Right cardiac atrium (tissue), 5 donors: ENCODE data around the gene CMTM8. TPM values are rescaled to one million over a fixed set of nuclear protein-coding genes. Genes with fewer than 3 reads are reported as not detected.

Source experiments
- ATAC-seq, 2 donors: fragments of 200-7000 bp; cut with Tn5 transposase; one replicate each; pipeline versions ENCODE4 v1.8.0 to v1.9.1; 2020; ENCODE audit warnings: moderate library complexity in 2 of 2, mild to moderate bottlenecking in 1 of 2
- DNase-seq, 3 donors: peaks; one replicate each; pipeline ENCODE4 v3.0.0-alpha.2; 2020
- H3K27ac ChIP-seq: one replicate; pipeline ENCODE4 v1.5.1; 2013; ENCODE audit warnings: mild to moderate bottlenecking, low read length, control low read depth, moderate library complexity
- H3K27me3 ChIP-seq: one replicate; pipeline ENCODE4 v1.6.1; 2013; ENCODE audit not compliant: control insufficient read depth, insufficient read depth
- H3K4me1 ChIP-seq: one replicate; pipeline ENCODE4 v1.6.1; 2013; ENCODE audit warnings: low read length; ENCODE audit not compliant: control insufficient read depth, insufficient read depth
- H3K4me3 ChIP-seq: one replicate; pipeline ENCODE4 v1.5.1; 2013; ENCODE audit warnings: low read length, control low read depth
- H3K9me3 ChIP-seq: one replicate; pipeline ENCODE4 v1.6.1; 2013; ENCODE audit warnings: low read length; ENCODE audit not compliant: control insufficient read depth
- WGBS: extraction: QIAGEN DNeasy Blood & Tissue Kit; methylation state at CpG from one replicate; pipeline ENCODE4 v1.1.7; 2013; 5-methylcytosine and 5-hydroxymethylcytosine counted together
- intact Hi-C, 4 donors: fragments of 100-400 bp; cut with DNase I; formaldehyde crosslinking; loops; one replicate each; pipeline versions ENCODE4 v1.11.0 to v1.14.0; 2022 to 2023
- polyA plus RNA-seq: library from polyadenylated mRNA; stranded (reverse); fragments of 200-250 nt; gene quantifications from one replicate; pipeline ENCODE4 v1.2.3, GENCODE V29; 2013
- total RNA-seq, 4 donors: library from RNA; stranded (reverse); fragmentation: NEBNext Ultra II Directional; extraction: Animal tissue kit (Norgen Biotek cat#: 25700); gene quantifications; one replicate each; pipeline ENCODE4 v1.2.1, GENCODE V29; 2021
- donor health status: healthy with polysubstance abuse.
- donor health status: DM: no; HTN: yes; CAD: no.
- donor health status: DM: no; HTN: no; CAD: no.
- donor health status: DM: no; HTN: yes; CAD: no; lungs with severe emphysema.
- donor health status: DM: yes; HTN: yes; CAD: no.

CMTM8 gene
- total and polyA plus RNA-seq, 5 donors = 4.6 to 7.1 (median 5.5) TPM

GRCh38 chr3:32249184-32249782 lies 10.8 kb downstream of the CMTM8 start:
- no peaks in the 10 kb centered on the region for H3K9me3 ChIP-seq
- no peak overlapping the region for H3K27ac ChIP-seq
- no peaks in the 10 kb centered on the region for H3K27me3 ChIP-seq
- DNase-seq (no peak), ATAC-seq (no peak)
- no peak overlapping the region for H3K4me3 ChIP-seq
- 88% methylated on average over 4 of the region's 4 CpGs for WGBS
- intact Hi-C loops = no loop called here
- H3K4me1 ChIP-seq = no peaks in the 10 kb centered on the region

- DNase-seq = no peak
- Histone ChIP-seq H3K27me3 (no peaks in the 10 kb centered on the region), H3K9me3 (no peaks in the 10 kb centered on the region), H3K4me1 (no peaks in the 10 kb centered on the region), H3K27ac (no peak overlapping the region), H3K4me3 (no peak overlapping the region)
- intact Hi-C loops = no loop called here
- ATAC-seq = no peak
- WGBS = 100% methylated on average over 1 of the region's 1 CpG
Measured at GRCh38 chr3:32254268-32254667, 15.8 kb downstream of the CMTM8 start.

GRCh38 chr3:32255345-32255744 lies 16.9 kb downstream of the CMTM8 start:
- DNase-seq (no peak), ATAC-seq (no peak)
- H3K4me3 ChIP-seq = no peak overlapping the region
- 87% methylated on average over 2 of the region's 2 CpGs for WGBS
- H3K9me3 ChIP-seq = no peaks in the 10 kb centered on the region
- H3K27me3 ChIP-seq = no peaks in the 10 kb centered on the region
- H3K27ac ChIP-seq = no peak overlapping the region
- no peaks in the 10 kb centered on the region for H3K4me1 ChIP-seq
- intact Hi-C loops = no loop called here

- Histone ChIP-seq H3K27ac (no peak overlapping the region), H3K27me3 (no peaks in the 10 kb centered on the region), H3K4me3 (no peak overlapping the region), H3K4me1 (no peaks in the 10 kb centered on the region), H3K9me3 (no peaks in the 10 kb centered on the region)
- WGBS = 96% methylated on average over 3 of the region's 3 CpGs
- ATAC-seq (no peak), DNase-seq (no peak)
- intact Hi-C loops = no loop called here
Measured at GRCh38 chr3:32256206-32256605, 17.7 kb downstream of the CMTM8 start.

GRCh38 chr3:32257042-32257441 lies 18.6 kb downstream of the CMTM8 start:
- 97% methylated on average over 3 of the region's 3 CpGs for WGBS

GRCh38 chr3:32257641-32258438 lies 19.4 kb downstream of the CMTM8 start:
- intact Hi-C loops = no loop called here
- H3K4me1 ChIP-seq = no peaks in the 10 kb centered on the region
- H3K27me3 ChIP-seq = no peaks in the 10 kb centered on the region
- WGBS = 65% methylated on average over 6 of the region's 6 CpGs
- H3K27ac ChIP-seq = no peak overlapping the region
- DNase-seq (no peak), ATAC-seq (no peak)
- no peaks in the 10 kb centered on the region for H3K9me3 ChIP-seq
- H3K4me3 ChIP-seq = no peak overlapping the region

More at GRCh38 chr3:32257042-32257441, 18.6 kb downstream of the CMTM8 start:
- ATAC-seq (no peak), DNase-seq (no peak)
- Histone ChIP-seq H3K27me3 (no peaks in the 10 kb centered on the region), H3K9me3 (no peaks in the 10 kb centered on the region), H3K4me1 (no peaks in the 10 kb centered on the region), H3K4me3 (no peak overlapping the region), H3K27ac (no peak overlapping the region)
- intact Hi-C loops = no loop called here

- H3K4me3 ChIP-seq = no peak overlapping the region
- WGBS = 88% methylated on average over 17 of the region's 17 CpGs
- ATAC-seq = no peak
Measured at GRCh38 chr3:32258869-32259268, 20.4 kb downstream of the CMTM8 start.

GRCh38 chr3:32261545-32261944 lies 23.1 kb downstream of the CMTM8 start:
- no peak overlapping the region for H3K27ac ChIP-seq
- no peak overlapping the region for H3K4me3 ChIP-seq
- no peaks in the 10 kb centered on the region for H3K4me1 ChIP-seq
- DNase-seq (no peak), ATAC-seq (no peak)
- intact Hi-C loops = no loop called here
- WGBS = 60% methylated on average over 3 of the region's 3 CpGs
- H3K27me3 ChIP-seq = no peaks in the 10 kb centered on the region
- no peaks in the 10 kb centered on the region for H3K9me3 ChIP-seq

More at GRCh38 chr3:32258869-32259268, 20.4 kb downstream of the CMTM8 start:
- no peak for DNase-seq
- H3K9me3 ChIP-seq = no peaks in the 10 kb centered on the region
- intact Hi-C loops = no loop called here
- H3K4me1 ChIP-seq = no peaks in the 10 kb centered on the region
- no peaks in the 10 kb centered on the region for H3K27me3 ChIP-seq
- no peak overlapping the region for H3K27ac ChIP-seq

- Histone ChIP-seq H3K27ac (no peak overlapping the region), H3K4me3 (no peak overlapping the region), H3K4me1 (no peaks in the 10 kb centered on the region), H3K9me3 (no peaks in the 10 kb centered on the region), H3K27me3 (no peaks in the 10 kb centered on the region)
- no peak for DNase-seq
- WGBS = 95% methylated on average over 2 of the region's 2 CpGs
- no peak for ATAC-seq
- intact Hi-C loops = no loop called here
Measured at GRCh38 chr3:32262201-32262600, 23.7 kb downstream of the CMTM8 start.

- 95% methylated on average over 1 of the region's 1 CpG for WGBS
- intact Hi-C loops = no loop called here
- DNase-seq = no peak
- Histone ChIP-seq H3K9me3 (no peaks in the 10 kb centered on the region), H3K27me3 (no peaks in the 10 kb centered on the region), H3K27ac (no peak overlapping the region), H3K4me3 (no peak overlapping the region), H3K4me1 (peaks cover 3% of the 10 kb centered on the region)
- ATAC-seq = no peak
Measured at GRCh38 chr3:32274306-32274705, 35.8 kb downstream of the CMTM8 start.

- 91% methylated on average over 4 of the region's 4 CpGs for WGBS
- H3K27ac ChIP-seq = no peak overlapping the region
- H3K27me3 ChIP-seq = no peaks in the 10 kb centered on the region
- DNase-seq (no peak), ATAC-seq (no peak)
- H3K4me1 ChIP-seq = peaks cover 3% of the 10 kb centered on the region
- H3K9me3 ChIP-seq = no peaks in the 10 kb centered on the region
- intact Hi-C loops = no loop called here
- no peak overlapping the region for H3K4me3 ChIP-seq
Measured at GRCh38 chr3:32275506-32275905, 37.0 kb downstream of the CMTM8 start.
